GM12873 (cell line): ENCODE data around the gene AMPD1.

Source experiments
- CTCF ChIP-seq: IDR thresholded peaks from 2 replicates; pipeline ENCODE4 v1.5.1; 2012; ENCODE audit warnings: low read depth, mild to moderate bottlenecking, moderate library complexity, low read length, control low read depth; ENCODE audit not compliant: insufficient read depth; ENCODE audit errors: missing control alignments

AMPD1 gene

GRCh38 chr1:114668784-114669561 is 26.4 kb downstream of the AMPD1 start:
- no peak for TF ChIP-seq CTCF

- TF ChIP-seq CTCF: no peak
Observed at GRCh38 chr1:114668373-114668772, 27.0 kb downstream of the AMPD1 start.

GRCh38 chr1:114666954-114667353 is 28.4 kb downstream of the AMPD1 start:
- no peak for TF ChIP-seq CTCF

GRCh38 chr1:114660238-114660637 is 35.1 kb downstream of the AMPD1 start:
- TF ChIP-seq CTCF: no peak

- no peak for TF ChIP-seq CTCF
Observed at GRCh38 chr1:114651893-114652292, 43.5 kb downstream of the AMPD1 start.

- TF ChIP-seq CTCF: no peak
Observed at GRCh38 chr1:114648503-114648902, 46.8 kb downstream of the AMPD1 start.

GRCh38 chr1:114641377-114641776 is 54.0 kb downstream of the AMPD1 start:
- TF ChIP-seq CTCF: no peak

GRCh38 chr1:114638910-114639309 is 56.4 kb downstream of the AMPD1 start:
- no peak for TF ChIP-seq CTCF
